ENCODE data around the gene RABGGTB.

DNA sequence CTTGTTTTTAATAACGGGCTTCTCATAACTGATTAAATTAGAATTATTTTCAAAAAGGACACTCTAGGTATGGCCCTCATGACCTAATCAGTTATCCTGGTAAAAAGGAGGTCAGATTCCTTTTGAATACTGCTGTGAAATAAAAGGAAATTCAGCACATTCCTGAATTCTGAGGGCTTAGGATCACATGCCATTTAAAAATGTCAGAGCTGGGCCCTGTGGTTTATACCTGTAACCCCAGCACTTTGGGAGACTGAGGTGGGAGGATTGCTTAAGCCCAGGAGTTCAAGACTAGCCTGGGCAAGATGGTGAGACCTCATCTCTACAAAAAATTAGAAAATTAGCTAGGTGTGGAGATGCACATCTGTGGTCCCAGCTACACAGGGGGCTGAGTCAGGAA lies 18.0 kb upstream of the RABGGTB start:
- TF ChIP-seq, protein P1, sequence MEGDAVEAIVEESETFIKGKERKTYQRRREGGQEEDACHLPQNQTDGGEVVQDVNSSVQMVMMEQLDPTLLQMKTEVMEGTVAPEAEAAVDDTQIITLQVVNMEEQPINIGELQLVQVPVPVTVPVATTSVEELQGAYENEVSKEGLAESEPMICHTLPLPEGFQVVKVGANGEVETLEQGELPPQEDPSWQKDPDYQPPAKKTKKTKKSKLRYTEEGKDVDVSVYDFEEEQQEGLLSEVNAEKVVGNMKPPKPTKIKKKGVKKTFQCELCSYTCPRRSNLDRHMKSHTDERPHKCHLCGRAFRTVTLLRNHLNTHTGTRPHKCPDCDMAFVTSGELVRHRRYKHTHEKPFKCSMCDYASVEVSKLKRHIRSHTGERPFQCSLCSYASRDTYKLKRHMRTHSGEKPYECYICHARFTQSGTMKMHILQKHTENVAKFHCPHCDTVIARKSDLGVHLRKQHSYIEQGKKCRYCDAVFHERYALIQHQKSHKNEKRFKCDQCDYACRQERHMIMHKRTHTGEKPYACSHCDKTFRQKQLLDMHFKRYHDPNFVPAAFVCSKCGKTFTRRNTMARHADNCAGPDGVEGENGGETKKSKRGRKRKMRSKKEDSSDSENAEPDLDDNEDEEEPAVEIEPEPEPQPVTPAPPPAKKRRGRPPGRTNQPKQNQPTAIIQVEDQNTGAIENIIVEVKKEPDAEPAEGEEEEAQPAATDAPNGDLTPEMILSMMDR (IDR thresholded peaks at IDR 0.05), result no peak
- TF ChIP-seq EP300 (IDR thresholded peaks at IDR 0.05), result no peak
- no peak for TF ChIP-seq POLR2A (IDR thresholded peaks at IDR 0.05)
- TF ChIP-seq POLR2AphosphoS5 (IDR thresholded peaks at IDR 0.05), result no peak

All from suprapubic skin (tissue), 4 donors.